CD14-positive monocyte (primary cell): Measurements from ENCODE around the gene CHRNA9. TPM values are rescaled to one million over a fixed set of nuclear protein-coding genes. Genes with fewer than 3 reads are reported as not detected.
"Not testable (repeated sequence)": the region's sequence is repeated elsewhere in the genome, so short reads cannot be mapped to it uniquely, and the experiment has no call there.

Experiments used
- DNase-seq, 3 donors: peaks; one replicate each; pipeline ENCODE4 v3.0.0-alpha.2; 2011 to 2022
- H2AFZ ChIP-seq: 2 replicates; pipeline ENCODE4 v1.6.0; 2012; ENCODE audit warnings: mild to moderate bottlenecking, low read depth, low read length, inconsistent platforms; ENCODE audit not compliant: insufficient read depth, poor library complexity, severe bottlenecking
- H3K27ac ChIP-seq, 2 donors: 1 replicate in 1 of 2; 2 replicates in 1 of 2; pipeline ENCODE4 v1.5.1; 2012 to 2013; ENCODE audit warnings: low read length in 2 of 2, control low read depth in 1 of 2, inconsistent platforms in 1 of 2, low read depth in 1 of 2, mild to moderate bottlenecking in 1 of 2
- H3K27me3 ChIP-seq, 2 donors: one replicate each; pipeline versions ENCODE4 v1.6.0 to v1.6.1; 2011 to 2013; ENCODE audit warnings: low read length in 2 of 2; ENCODE audit not compliant: control insufficient read depth in 2 of 2, insufficient read depth in 2 of 2
- H3K36me3 ChIP-seq, 2 donors: replicated peaks in 1 of 2; 1 replicate in 1 of 2; 2 replicates in 1 of 2; pipeline versions ENCODE4 v1.5.1 to v1.6.1; 2012 to 2013; ENCODE audit warnings: low read length in 2 of 2, control low read depth in 1 of 2, inconsistent platforms in 1 of 2, mild to moderate bottlenecking in 1 of 2; ENCODE audit not compliant: insufficient read depth in 2 of 2, control insufficient read depth in 1 of 2
- H3K4me1 ChIP-seq, 2 donors: 1 replicate in 1 of 2; 2 replicates in 1 of 2; pipeline versions ENCODE4 v1.5.1 to v1.6.1; 2012 to 2013; ENCODE audit warnings: low read length in 2 of 2, control low read depth in 1 of 2, inconsistent platforms in 1 of 2, mild to moderate bottlenecking in 1 of 2, moderate library complexity in 1 of 2; ENCODE audit not compliant: insufficient read depth in 2 of 2, control insufficient read depth in 1 of 2
- H3K4me2 ChIP-seq: replicated peaks from 2 replicates; pipeline ENCODE3; 2012; ENCODE audit warnings: low read length, moderate library complexity, mild to moderate bottlenecking; ENCODE audit not compliant: poor library complexity, severe bottlenecking; ENCODE audit errors: extremely low read depth
- H3K4me3 ChIP-seq, 3 experiments: fragments of 200-600 bp in 1 of 3; sonication (generic) in 1 of 3; replicated peaks in 1 of 3; 1 replicate in 2 of 3; 2 replicates in 1 of 3; pipeline ENCODE4 v1.5.1; 2011 to 2013; ENCODE audit warnings: low read length in 3 of 3, mild to moderate bottlenecking in 3 of 3, control low read depth in 2 of 3, low read depth in 2 of 3, inconsistent platforms in 1 of 3, moderate library complexity in 1 of 3
- H3K79me2 ChIP-seq: 2 replicates; pipeline ENCODE4 v1.6.0; 2012; ENCODE audit warnings: mild to moderate bottlenecking, control low read depth, inconsistent platforms, low read length, moderate library complexity; ENCODE audit not compliant: insufficient read depth
- H3K9ac ChIP-seq: 2 replicates; pipeline ENCODE4 v1.6.0; 2017; ENCODE audit warnings: low read length, mild to moderate bottlenecking; ENCODE audit not compliant: insufficient read depth, poor library complexity, severe bottlenecking
- H3K9me3 ChIP-seq, 2 donors: replicated peaks in 1 of 2; 1 replicate in 1 of 2; 2 replicates in 1 of 2; pipeline versions ENCODE4 v1.5.1 to v1.6.1; 2012 to 2013; ENCODE audit warnings: low read length in 2 of 2, control low read depth in 1 of 2; ENCODE audit not compliant: control insufficient read depth in 1 of 2, insufficient read depth in 1 of 2
- H4K20me1 ChIP-seq: 2 replicates; pipeline ENCODE4 v1.6.0; 2012; ENCODE audit warnings: mild to moderate bottlenecking, low read length, control low read depth, moderate library complexity; ENCODE audit not compliant: insufficient read depth
- H3K27ac Mint-ChIP-seq, 7 donors: one replicate each; pipeline ENCODE4 v1.8.0; 2020; ENCODE audit warnings: mild to moderate bottlenecking in 7 of 7, mixed read lengths in 7 of 7, moderate library complexity in 6 of 7, inconsistent platforms in 2 of 7
- H3K27me3 Mint-ChIP-seq, 3 donors: one replicate each; pipeline ENCODE4 v1.8.0; 2021 to 2022; ENCODE audit warnings: low read depth in 3 of 3, mild to moderate bottlenecking in 3 of 3, mixed read lengths in 3 of 3, moderate library complexity in 3 of 3, inconsistent platforms in 1 of 3
- H3K36me3 Mint-ChIP-seq, 2 donors: one replicate each; pipeline ENCODE4 v1.8.0; 2020; ENCODE audit warnings: mixed read lengths in 2 of 2, inconsistent platforms in 1 of 2, mild to moderate bottlenecking in 1 of 2
- H3K4me1 Mint-ChIP-seq: one replicate; pipeline ENCODE4 v1.8.0; 2020; ENCODE audit warnings: mild to moderate bottlenecking, mixed read lengths
- H3K4me3 Mint-ChIP-seq, 2 donors: one replicate each; pipeline ENCODE4 v1.8.0; 2020; ENCODE audit warnings: mild to moderate bottlenecking in 2 of 2, mixed read lengths in 2 of 2, moderate library complexity in 1 of 2
- H3K9me3 Mint-ChIP-seq, 7 donors: one replicate each; pipeline ENCODE4 v1.8.0; 2020 to 2022; ENCODE audit warnings: mixed read lengths in 7 of 7, mild to moderate bottlenecking in 6 of 7, moderate library complexity in 6 of 7, inconsistent platforms in 2 of 7
- CTCF ChIP-seq: fragments of 200-600 bp; IDR thresholded peaks from one replicate; pipeline ENCODE4 v1.8.0; 2022; ENCODE audit warnings: antibody characterized with exemption, mild to moderate bottlenecking
- WGBS: methylation state at CpG from one replicate; pipeline ENCODE4 v1.1.5; 2013; ENCODE audit warnings: missing lambda C conversion rate; ENCODE audit not compliant: insufficient coverage; 5-methylcytosine and 5-hydroxymethylcytosine counted together
- intact Hi-C, 2 donors: fragments of 100-400 bp; cut with micrococcal nuclease; formaldehyde crosslinking; loops; one replicate each; pipeline versions ENCODE4 v1.15.0 to v1.15.1; 2023
- polyA plus RNA-seq, 3 donors: library from polyadenylated mRNA; depleted of rRNA in 1 of 3; unstranded in 2 of 3; stranded (reverse) in 1 of 3; fragments of 300-500 nt in 2 of 3; fragments of >200 nt in 1 of 3; fragmentation: Illumina TruSeq in 2 of 3; gene quantifications; 1 replicate in 2 of 3; 2 replicates in 1 of 3; pipeline ENCODE4 v1.2.3, GENCODE V29; 2012 to 2021

CHRNA9 gene
- polyA plus RNA-seq, 3 donors = not detected

- Histone ChIP-seq H3K9ac (no peak overlapping the region), H3K36me3 (no peaks in the 10 kb centered on the region), H3K4me2 (no peak overlapping the region), H3K27ac (no peak overlapping the region), H3K4me3 (no peak overlapping the region), H3K9me3 (no peaks in the 10 kb centered on the region), H2AFZ (no peak overlapping the region), H3K27me3 (no peaks in the 10 kb centered on the region), H3K79me2 (no peaks in the 10 kb centered on the region), H4K20me1 (no peaks in the 10 kb centered on the region), H3K4me1 (no peaks in the 10 kb centered on the region)
- Mint-ChIP-seq H3K4me1 (no peaks in the 10 kb centered on the region), H3K27me3 (peaks cover 0 to 3% (median 0%) of the 10 kb centered on the region in 3 donors), H3K9me3 (peaks cover 0 to 2% (median 0%) of the 10 kb centered on the region in 7 donors), H3K4me3 (no peak overlapping the region), H3K36me3 (no peaks in the 10 kb centered on the region), H3K27ac (no peak overlapping the region)
- intact Hi-C loops = no loop called here
- 64% methylated on average over 2 of the region's 6 CpGs for WGBS
- no peak for TF ChIP-seq CTCF
- no peak for DNase-seq
These were observed 53.1 kb downstream of the CHRNA9 start for GRCh38 chr4:40388239-40388638.

GRCh38 chr4:40389986-40390385, 54.9 kb downstream of the CHRNA9 start:
- DNase-seq = no peak
- Histone ChIP-seq H3K9ac (no peak overlapping the region), H4K20me1 (no peaks in the 10 kb centered on the region), H3K9me3 (no peaks in the 10 kb centered on the region), H3K79me2 (no peaks in the 10 kb centered on the region), H3K4me2 (no peak overlapping the region), H3K27ac (no peak overlapping the region), H3K27me3 (no peaks in the 10 kb centered on the region), H3K4me3 (no peak overlapping the region), H2AFZ (no peak overlapping the region), H3K36me3 (no peaks in the 10 kb centered on the region), H3K4me1 (no peaks in the 10 kb centered on the region)
- Mint-ChIP-seq H3K4me1 (peaks cover 5% of the 10 kb centered on the region), H3K36me3 (no peaks in the 10 kb centered on the region), H3K9me3 (peaks cover 0 to 2% (median 0%) of the 10 kb centered on the region in 7 donors), H3K27ac (no peak overlapping the region), H3K4me3 (no peak overlapping the region), H3K27me3 (peaks cover 0 to 3% (median 0%) of the 10 kb centered on the region in 3 donors)
- no CpG with 5 or more reads among the region's 4 CpGs for WGBS
- intact Hi-C loops = no loop called here
- no peak for TF ChIP-seq CTCF

DNA sequence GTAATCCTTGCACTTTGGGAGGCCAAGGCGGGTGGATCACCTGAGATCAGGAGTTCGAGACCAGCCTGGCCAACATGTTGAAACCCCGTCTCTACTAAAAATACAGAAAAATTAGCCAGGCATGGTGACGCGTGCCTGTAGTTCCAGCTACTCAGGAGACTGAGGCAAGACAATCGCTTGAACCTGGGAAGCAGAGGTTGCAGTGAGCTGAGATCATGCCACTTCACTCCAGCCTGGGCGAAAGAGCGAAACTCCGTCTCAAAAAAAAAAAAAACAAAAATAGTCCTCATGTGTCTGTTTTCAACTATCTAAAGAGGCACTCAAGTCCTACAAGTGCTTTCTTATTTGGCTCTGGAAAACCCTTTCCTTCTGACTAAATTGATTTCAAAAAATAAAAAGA, 57.1 kb downstream of the CHRNA9 start:
- H3K4me3 ChIP-seq, H3K36me3 ChIP-seq, H3K4me1 Mint-ChIP-seq, H4K20me1 ChIP-seq, H3K9ac ChIP-seq, H3K9me3 ChIP-seq, H3K9me3 Mint-ChIP-seq, H3K36me3 Mint-ChIP-seq, DNase-seq, H3K4me3 Mint-ChIP-seq, H3K4me2 ChIP-seq, H2AFZ ChIP-seq, H3K4me1 ChIP-seq, H3K27me3 ChIP-seq, H3K79me2 ChIP-seq, H3K27me3 Mint-ChIP-seq, intact Hi-C loops, H3K27ac ChIP-seq, H3K27ac Mint-ChIP-seq: not testable (repeated sequence)
- 92% methylated on average over 9 of the region's 9 CpGs for WGBS
